Endothelial cell of umbilical vein (primary cell): ENCODE measurements around the gene C9. TPM values are rescaled to one million over a fixed set of nuclear protein-coding genes. Genes with fewer than 3 reads are reported as not detected.
"Not testable (repeated sequence)": the region's sequence is repeated elsewhere in the genome, so short reads cannot be mapped to it uniquely, and the experiment has no call there.

Experiments used
- BruUV-seq: library from RNA; stranded (reverse); fragments of 400-500 nt; replicated peaks from 2 replicates; lab custom pipeline; 2021; lab: Mats Ljungman, UMichigan
- CTCF ChIA-PET: fragments of 300-600, 350-600 bp; sonication (Branson Sonifier 250); formaldehyde crosslinking; loops from one replicate; lab custom pipeline; 2021; ENCODE audit warnings: antibody characterized with exemption, inconsistent platforms; lab: Charles Lee
- POLR2A ChIA-PET: fragments of 300-600, 350-600 bp; sonication (Branson Sonifier 250); formaldehyde crosslinking; loops from one replicate; lab custom pipeline; 2021; ENCODE audit warnings: antibody characterized with exemption, inconsistent platforms; lab: Charles Lee
- DNase-seq: peaks from one replicate; pipeline ENCODE4 v3.0.0-alpha.2; 2011; ENCODE audit warnings: low read depth, low spot score
- FAIRE-seq: peaks from 2 replicates; lab custom pipeline; 2011; peaks lifted over from hg19 to GRCh38; lab: Jason Lieb, UNC
- H2AFZ ChIP-seq: 2 replicates; pipeline ENCODE4 v1.6.0; 2012; ENCODE audit warnings: low read depth, low read length, control low read depth, inconsistent platforms
- H3K27ac ChIP-seq: 2 replicates; pipeline ENCODE4 v1.5.1; 2011; ENCODE audit warnings: low read depth, mild to moderate bottlenecking, control low read depth, low read length, moderate library complexity; ENCODE audit not compliant: insufficient read depth
- H3K27me3 ChIP-seq, 2 experiments: 2 replicates each; pipeline versions ENCODE4 v1.6.0 to v1.6.1; 2011; ENCODE audit warnings: low read length in 2 of 2, mixed read lengths in 1 of 2; ENCODE audit not compliant: control insufficient read depth in 2 of 2, insufficient read depth in 2 of 2
- H3K36me3 ChIP-seq, 2 experiments: 2 replicates in 1 of 2; 3 replicates in 1 of 2; pipeline ENCODE4 v1.5.1; 2011; ENCODE audit warnings: low read length in 2 of 2, mild to moderate bottlenecking in 1 of 2, moderate library complexity in 1 of 2; ENCODE audit not compliant: control insufficient read depth in 2 of 2, insufficient read depth in 2 of 2; ENCODE audit errors: extremely low read depth in 1 of 2
- H3K4me1 ChIP-seq: 3 replicates; pipeline ENCODE4 v1.5.1; 2011; ENCODE audit warnings: mild to moderate bottlenecking, low read length; ENCODE audit not compliant: control insufficient read depth, insufficient read depth; ENCODE audit errors: extremely low read depth
- H3K4me2 ChIP-seq: 2 replicates; pipeline ENCODE4 v1.6.1; 2011; ENCODE audit warnings: low read length, control low read depth, mixed read lengths; ENCODE audit not compliant: insufficient read depth
- H3K4me3 ChIP-seq, 3 experiments: fragments of 200-600 bp in 1 of 3; sonication (generic), shearing (Covaris generic) in 1 of 3; replicated peaks in 1 of 3; 2 replicates each; pipeline ENCODE4 v1.5.1; 2011 to 2016; ENCODE audit warnings: control low read depth in 3 of 3, low read length in 3 of 3, mild to moderate bottlenecking in 2 of 3, inconsistent platforms in 1 of 3, low read depth in 1 of 3, moderate library complexity in 1 of 3; ENCODE audit not compliant: insufficient read depth in 1 of 3
- H3K79me2 ChIP-seq: 2 replicates; pipeline ENCODE4 v1.6.0; 2012; ENCODE audit warnings: low read length, inconsistent platforms; ENCODE audit not compliant: control insufficient read depth, insufficient read depth
- H3K9ac ChIP-seq: replicated peaks from 2 replicates; pipeline ENCODE3; 2011; ENCODE audit warnings: low read length, control low read depth; ENCODE audit not compliant: insufficient read depth; ENCODE audit errors: extremely low read depth
- H3K9me1 ChIP-seq: replicated peaks from 3 replicates; pipeline ENCODE4 v1.6.0; 2011; ENCODE audit warnings: mild to moderate bottlenecking, low read length; ENCODE audit not compliant: control insufficient read depth, insufficient read depth; ENCODE audit errors: extremely low read depth
- H3K9me3 ChIP-seq: replicated peaks from 2 replicates; pipeline ENCODE4 v1.5.1; 2012; ENCODE audit warnings: low read length, inconsistent platforms; ENCODE audit not compliant: control insufficient read depth, insufficient read depth
- H4K20me1 ChIP-seq: replicated peaks from 2 replicates; pipeline ENCODE3; 2011; ENCODE audit warnings: mild to moderate bottlenecking, low read length; ENCODE audit not compliant: control insufficient read depth, insufficient read depth; ENCODE audit errors: extremely low read depth
- CTCF ChIP-seq, 2 donors: IDR thresholded peaks; 1 replicate in 1 of 2; 2 replicates in 1 of 2; pipeline ENCODE4 v1.5.1; 2011; ENCODE audit warnings: low read length in 2 of 2, mild to moderate bottlenecking in 2 of 2, moderate library complexity in 2 of 2, control low read depth in 1 of 2, inconsistent platforms in 1 of 2, low read depth in 1 of 2; ENCODE audit not compliant: insufficient read depth in 1 of 2; ENCODE audit errors: extremely low read depth in 1 of 2
- EZH2 ChIP-seq: IDR thresholded peaks from 2 replicates; pipeline ENCODE4 v1.6.1; 2012; ENCODE audit warnings: borderline replicate concordance, low read depth, mild to moderate bottlenecking, moderate library complexity, low read length, inconsistent platforms; ENCODE audit not compliant: severe bottlenecking
- FOS ChIP-seq: IDR thresholded peaks from 2 replicates; pipeline ENCODE4 v1.6.1; 2011; ENCODE audit warnings: mild to moderate bottlenecking, low read length, moderate library complexity, borderline replicate concordance; ENCODE audit not compliant: insufficient read depth
- GATA2 ChIP-seq: IDR thresholded peaks from 2 replicates; pipeline ENCODE4 v1.7.0; 2011; ENCODE audit warnings: low read depth, mild to moderate bottlenecking, moderate library complexity, mixed read lengths, low read length; ENCODE audit not compliant: insufficient read length, insufficient read depth
- JUN ChIP-seq: IDR thresholded peaks from 2 replicates; pipeline ENCODE4 v1.6.1; 2011; ENCODE audit warnings: borderline replicate concordance, low read depth; ENCODE audit not compliant: insufficient read length, insufficient read depth
- MAX ChIP-seq: IDR thresholded peaks from 2 replicates; pipeline ENCODE4 v1.6.1; 2011; ENCODE audit not compliant: insufficient read depth, insufficient read length
- MYC ChIP-seq: IDR thresholded peaks from one replicate; pipeline ENCODE4 v1.6.1; 2011; ENCODE audit warnings: mild to moderate bottlenecking, low read depth, low read length
- POLR2A ChIP-seq: IDR thresholded peaks from 2 replicates; pipeline ENCODE4 v1.6.1; 2012; ENCODE audit warnings: low read depth, mild to moderate bottlenecking, control low read depth, low read length
- POLR2AphosphoS5 ChIP-seq: IDR thresholded peaks from 2 replicates; pipeline ENCODE4 v1.6.1; 2012; ENCODE audit warnings: low read depth, mild to moderate bottlenecking, control low read depth, low read length, moderate library complexity; ENCODE audit not compliant: insufficient read depth
- dilution Hi-C: fragments of 300-500 bp; cut with MboI; formaldehyde crosslinking; loops from one replicate; pipeline ENCODE4 v1.15.0; 2019; ENCODE audit warnings: low sequenced_read_pairs; ENCODE audit not compliant: extremely low pct_ligation_motif_present
- intact Hi-C: fragments of 100-400 bp; cut with micrococcal nuclease; formaldehyde crosslinking; loops from one replicate; pipeline ENCODE4 v1.10.0; 2022
- polyA plus RNA-seq, 4 experiments: library from polyadenylated mRNA; depleted of rRNA in 3 of 4; stranded (reverse) in 3 of 4; unstranded in 1 of 4; fragments of >200 nt; gene quantifications; 2 replicates each; pipeline versions ENCODE4 v1.2.1 to v1.2.3, GENCODE V29; 2011 to 2012; ENCODE audit warnings: missing spikeins in 1 of 4
- total RNA-seq: library from RNA; stranded (reverse); gene quantifications from 2 replicates; pipeline ENCODE4 v1.2.3, GENCODE V29; 2021

Gene C9
- total and polyA plus RNA-seq, 2 donors (not counting 3 experiments of a cell fraction or from before 2014, with no cell fraction given), result 0.33 TPM; not detected in 1

GRCh38 chr5:39319395-39319794 is 44.9 kb downstream of the C9 start:
- Histone ChIP-seq H3K36me3 (no peaks in the 10 kb centered on the region), H3K27ac (no peak overlapping the region), H2AFZ (no peak overlapping the region), H3K4me2 (no peak overlapping the region), H3K9me3 (no peaks in the 10 kb centered on the region), H3K79me2 (no peaks in the 10 kb centered on the region), H3K4me1 (no peaks in the 10 kb centered on the region), H3K9me1 (no peaks in the 10 kb centered on the region), H3K4me3 (no peak overlapping the region), H4K20me1 (no peaks in the 10 kb centered on the region), H3K27me3 (no peaks in the 10 kb centered on the region), H3K9ac (no peak overlapping the region)
- DNase-seq, result no peak
- ChIA-PET CTCF (no interaction called here), POLR2A (no interaction called here)
- dilution Hi-C loops, result no loop called here
- no peak for FAIRE-seq
- no TSS peak for BruUV-seq
- no peak for TF ChIP-seq EZH2
- TF ChIP-seq MYC, result no peak
- TF ChIP-seq CTCF (IDR thresholded peaks at IDR 0.05; ENCODE audit: extremely low read depth in 1 of 2, insufficient read depth in 1 of 2, low read depth in 1 of 2, low read length in 2 of 2), result no peak
- no peak for TF ChIP-seq POLR2A
- no peak for TF ChIP-seq POLR2AphosphoS5
- TF ChIP-seq GATA2, result no peak
- no peak for TF ChIP-seq FOS
- no peak for TF ChIP-seq MAX
- no peak for TF ChIP-seq JUN
- intact Hi-C loops, result no loop called here

GRCh38 chr5:39316464-39316863 is 47.8 kb downstream of the C9 start:
- H3K36me3 ChIP-seq, H3K27ac ChIP-seq, DNase-seq, H3K27me3 ChIP-seq, H4K20me1 ChIP-seq, H3K4me2 ChIP-seq, BruUV-seq, FAIRE-seq, intact Hi-C loops, H3K9me1 ChIP-seq, CTCF ChIA-PET, H3K9me3 ChIP-seq, H2AFZ ChIP-seq, H3K79me2 ChIP-seq, POLR2A ChIA-PET, dilution Hi-C loops, H3K4me3 ChIP-seq, H3K9ac ChIP-seq, H3K4me1 ChIP-seq: not testable (repeated sequence)
